Osteoblast (primary cell): ENCODE data around the gene PSG7. TPM values are rescaled to one million over a fixed set of nuclear protein-coding genes. Genes with fewer than 3 reads are reported as not detected.
"Not testable (repeated sequence)": the region's sequence is repeated elsewhere in the genome, so short reads cannot be mapped to it uniquely, and the experiment has no call there.

Experiments used
- DNase-seq: peaks from one replicate; pipeline ENCODE4 v3.0.0; 2011; ENCODE audit warnings: low spot score, mixed read lengths; ENCODE audit not compliant: insufficient read length; ENCODE audit errors: missing footprints
- H2AFZ ChIP-seq: 2 replicates; pipeline ENCODE4 v1.6.0; 2011; ENCODE audit warnings: mild to moderate bottlenecking, low read length
- H3K27ac ChIP-seq: 2 replicates; pipeline ENCODE4 v1.5.1; 2011; ENCODE audit warnings: mild to moderate bottlenecking, low read depth, low read length, moderate library complexity
- H3K27me3 ChIP-seq: 2 replicates; pipeline ENCODE4 v1.6.0; 2012; ENCODE audit warnings: mild to moderate bottlenecking, control low read depth, inconsistent platforms, low read length, moderate library complexity; ENCODE audit not compliant: insufficient read depth
- H3K36me3 ChIP-seq: 2 replicates; pipeline ENCODE4 v1.5.1; 2011; ENCODE audit warnings: mild to moderate bottlenecking, low read length, control low read depth, moderate library complexity; ENCODE audit not compliant: insufficient read depth
- H3K4me1 ChIP-seq: 2 replicates; pipeline ENCODE4 v1.5.1; 2011; ENCODE audit warnings: mild to moderate bottlenecking, low read length, control low read depth, moderate library complexity; ENCODE audit not compliant: insufficient read depth
- H3K4me2 ChIP-seq: 2 replicates; pipeline ENCODE4 v1.6.0; 2011; ENCODE audit warnings: mild to moderate bottlenecking, low read length; ENCODE audit not compliant: insufficient read depth
- H3K4me3 ChIP-seq: fragments of 200-600 bp; sonication (generic); 3 replicates; pipeline ENCODE4 v1.5.1; 2012; ENCODE audit warnings: mild to moderate bottlenecking, low read length, inconsistent platforms; ENCODE audit not compliant: insufficient read depth
- H3K79me2 ChIP-seq: 2 replicates; pipeline ENCODE4 v1.6.0; 2012; ENCODE audit warnings: mild to moderate bottlenecking, low read length, control low read depth, inconsistent platforms; ENCODE audit not compliant: insufficient read depth
- H3K9me3 ChIP-seq: 2 replicates; pipeline ENCODE4 v1.5.1; 2011; ENCODE audit warnings: low read depth, low read length, control low read depth
- H4K20me1 ChIP-seq: 2 replicates; pipeline ENCODE4 v1.6.0; 2012; ENCODE audit warnings: mild to moderate bottlenecking, low read length, control low read depth; ENCODE audit not compliant: insufficient read depth
- total RNA-seq: library from RNA; depleted of rRNA; stranded (reverse); fragments of >200 nt; gene quantifications from 2 replicates; pipeline ENCODE4 v1.2.3, GENCODE V29; 2012
- TF ChIP-seq, protein P1 (sequence below): IDR thresholded peaks from 2 replicates; pipeline ENCODE4 v1.5.1; 2011; ENCODE audit warnings: mild to moderate bottlenecking, low read depth, low read length, moderate library complexity; ENCODE audit errors: extremely low read depth

Gene PSG7
- total RNA-seq, 1 donor, result not detected

DNA sequence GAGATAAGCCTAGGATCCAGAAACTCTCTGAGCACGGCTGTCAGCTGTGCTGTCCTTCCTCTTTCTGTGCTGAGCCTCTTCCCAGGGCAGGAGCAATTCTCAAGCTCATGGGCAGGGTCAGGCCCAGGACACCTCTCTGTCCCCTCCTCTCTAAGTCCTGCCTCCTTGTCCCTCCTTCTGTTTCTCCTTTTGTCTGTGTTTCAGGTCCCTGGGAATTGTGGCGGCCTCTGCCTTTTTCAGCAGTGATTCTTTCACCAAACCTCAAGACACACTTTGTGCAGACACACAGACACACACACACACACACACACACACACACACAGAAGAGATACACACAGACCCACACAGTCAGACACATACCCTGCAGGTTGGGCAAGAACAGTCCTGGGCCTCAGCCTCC lies 57.4 kb downstream of the PSG7 start, which contains the start of gene PSG1:
PSG1 (minus strand) TSS at position 101 of the 400 bp plus-strand sequence. CDS start 132 bp downstream, outside the sequence.
- TF ChIP-seq, protein P1, sequence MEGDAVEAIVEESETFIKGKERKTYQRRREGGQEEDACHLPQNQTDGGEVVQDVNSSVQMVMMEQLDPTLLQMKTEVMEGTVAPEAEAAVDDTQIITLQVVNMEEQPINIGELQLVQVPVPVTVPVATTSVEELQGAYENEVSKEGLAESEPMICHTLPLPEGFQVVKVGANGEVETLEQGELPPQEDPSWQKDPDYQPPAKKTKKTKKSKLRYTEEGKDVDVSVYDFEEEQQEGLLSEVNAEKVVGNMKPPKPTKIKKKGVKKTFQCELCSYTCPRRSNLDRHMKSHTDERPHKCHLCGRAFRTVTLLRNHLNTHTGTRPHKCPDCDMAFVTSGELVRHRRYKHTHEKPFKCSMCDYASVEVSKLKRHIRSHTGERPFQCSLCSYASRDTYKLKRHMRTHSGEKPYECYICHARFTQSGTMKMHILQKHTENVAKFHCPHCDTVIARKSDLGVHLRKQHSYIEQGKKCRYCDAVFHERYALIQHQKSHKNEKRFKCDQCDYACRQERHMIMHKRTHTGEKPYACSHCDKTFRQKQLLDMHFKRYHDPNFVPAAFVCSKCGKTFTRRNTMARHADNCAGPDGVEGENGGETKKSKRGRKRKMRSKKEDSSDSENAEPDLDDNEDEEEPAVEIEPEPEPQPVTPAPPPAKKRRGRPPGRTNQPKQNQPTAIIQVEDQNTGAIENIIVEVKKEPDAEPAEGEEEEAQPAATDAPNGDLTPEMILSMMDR, result no peak

DNA sequence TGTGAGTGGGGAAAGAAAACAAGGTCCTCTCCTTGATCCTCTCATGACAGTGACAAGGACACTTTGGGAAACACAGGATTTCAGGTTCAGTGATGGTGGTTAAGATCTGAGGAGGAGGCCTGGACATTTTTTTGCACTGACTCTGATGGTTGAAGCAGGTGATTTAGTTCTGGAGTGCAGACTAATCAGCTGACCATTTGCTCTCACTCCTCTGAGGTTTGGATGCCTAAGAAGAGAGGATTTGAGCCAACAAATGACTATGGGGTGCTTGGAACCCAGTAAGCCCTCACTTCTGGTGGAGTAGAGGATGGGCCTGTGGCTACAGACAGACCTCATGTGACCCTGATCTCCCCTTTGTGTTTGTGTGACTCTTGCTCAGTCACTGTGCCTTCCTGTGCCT lies 60.4 kb downstream of the PSG7 start:
- not testable (repeated sequence) for H3K4me2 ChIP-seq, H3K79me2 ChIP-seq, H3K36me3 ChIP-seq, H2AFZ ChIP-seq, H3K9me3 ChIP-seq, H4K20me1 ChIP-seq, H3K27me3 ChIP-seq, H3K4me3 ChIP-seq, DNase-seq
- H3K27ac ChIP-seq, result peak overlapping the region; percentile 89
- peaks cover 17% of the 10 kb centered on the region for H3K4me1 ChIP-seq

More for the DNA sequence above, 57.4 kb downstream of the PSG7 start, which contains the start of gene PSG1:
- Histone ChIP-seq H3K4me2 (no peak within 1 kb of the TSS), H4K20me1 (no peaks in the 10 kb centered on the region), H3K4me3 (no peak within 1 kb of the TSS), H3K36me3 (no peaks in the 10 kb centered on the region), H2AFZ (no peak within 1 kb of the TSS), H3K27ac (no peak within 1 kb of the TSS), H3K9me3 (no peaks in the 10 kb centered on the region), H3K79me2 (no peaks in the 10 kb centered on the region), H3K4me1 (peaks cover 15% of the 10 kb centered on the region), H3K27me3 (no peaks in the 10 kb centered on the region)
- DNase-seq, result peak; percentile 6

DNA sequence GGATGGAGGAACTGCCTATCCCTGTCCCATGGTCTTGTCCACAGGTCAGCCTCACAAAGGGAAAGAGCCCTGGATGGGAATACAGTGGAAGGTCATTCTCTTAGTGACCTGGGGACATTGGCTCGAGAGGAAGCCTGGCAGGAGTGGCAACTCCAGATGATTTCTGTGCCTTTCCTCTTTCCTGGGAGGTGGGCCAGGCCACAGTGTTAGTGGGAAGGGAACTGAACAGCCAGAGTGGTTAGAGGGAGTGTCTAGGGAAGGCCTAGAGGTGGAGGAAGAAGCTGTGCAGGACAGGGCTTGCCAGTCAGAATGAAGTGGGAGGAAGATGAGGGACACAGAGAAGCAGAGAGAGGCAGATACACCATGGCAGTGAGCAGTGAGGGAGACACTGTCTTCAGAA lies 61.1 kb downstream of the PSG7 start:
- H3K27me3 ChIP-seq, H3K79me2 ChIP-seq, H3K9me3 ChIP-seq, DNase-seq, H3K4me3 ChIP-seq, H4K20me1 ChIP-seq, H3K4me2 ChIP-seq, H3K36me3 ChIP-seq: not testable (repeated sequence)
- peaks cover 17% of the 10 kb centered on the region for H3K4me1 ChIP-seq
- peak overlapping the region; percentile 28 for H2AFZ ChIP-seq
- H3K27ac ChIP-seq, result peak overlapping the region; percentile 89

DNA sequence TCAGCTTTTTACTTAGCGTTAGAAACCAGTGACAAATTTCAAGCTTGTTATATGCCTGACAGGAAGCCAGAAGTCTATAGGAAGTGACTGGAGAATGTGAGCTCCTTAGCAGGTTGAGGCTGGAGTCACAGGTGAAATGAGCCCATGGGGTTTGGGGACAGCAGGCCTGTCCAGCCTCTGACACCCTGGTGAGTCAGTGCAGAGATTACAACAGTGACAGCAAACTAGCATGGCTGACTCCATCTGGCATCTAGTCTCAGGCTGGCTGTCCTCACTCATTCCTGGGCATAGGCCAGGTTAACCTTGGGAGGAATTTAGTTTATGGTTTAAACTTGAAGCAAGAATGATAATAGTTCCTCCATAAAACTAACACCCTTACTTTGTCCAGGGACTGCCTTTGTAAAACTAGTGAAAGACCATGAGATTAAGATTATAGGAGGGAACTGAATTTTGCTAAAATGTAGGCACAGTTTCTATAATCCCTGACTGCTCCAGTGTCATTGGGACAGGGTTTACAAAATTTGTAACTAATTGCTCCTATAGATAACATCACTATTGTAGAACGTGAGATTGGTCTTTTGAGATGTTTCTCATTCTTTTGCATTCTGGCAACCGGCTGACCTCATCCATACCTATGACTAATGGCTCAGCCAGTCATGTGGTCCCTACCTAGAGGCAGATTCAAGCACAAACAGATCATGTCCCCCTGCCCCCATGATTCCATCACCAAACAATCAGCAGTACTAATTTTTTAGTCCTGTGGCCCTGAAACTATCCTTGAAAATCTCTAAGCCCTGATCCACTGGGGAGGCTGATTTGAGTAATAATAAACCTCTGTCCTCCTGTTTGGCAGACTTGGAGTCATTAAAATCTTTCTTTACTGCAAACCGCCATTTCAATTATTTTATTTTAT lies 61.9 kb downstream of the PSG7 start:
- H3K9me3 ChIP-seq, DNase-seq, H3K4me2 ChIP-seq, H3K27me3 ChIP-seq, H3K36me3 ChIP-seq, H3K79me2 ChIP-seq, H3K4me3 ChIP-seq, H2AFZ ChIP-seq, H4K20me1 ChIP-seq: not testable (repeated sequence)
- peaks cover 17% of the 10 kb centered on the region for H3K4me1 ChIP-seq
- H3K27ac ChIP-seq, result peak overlapping the region; percentile 89

DNA sequence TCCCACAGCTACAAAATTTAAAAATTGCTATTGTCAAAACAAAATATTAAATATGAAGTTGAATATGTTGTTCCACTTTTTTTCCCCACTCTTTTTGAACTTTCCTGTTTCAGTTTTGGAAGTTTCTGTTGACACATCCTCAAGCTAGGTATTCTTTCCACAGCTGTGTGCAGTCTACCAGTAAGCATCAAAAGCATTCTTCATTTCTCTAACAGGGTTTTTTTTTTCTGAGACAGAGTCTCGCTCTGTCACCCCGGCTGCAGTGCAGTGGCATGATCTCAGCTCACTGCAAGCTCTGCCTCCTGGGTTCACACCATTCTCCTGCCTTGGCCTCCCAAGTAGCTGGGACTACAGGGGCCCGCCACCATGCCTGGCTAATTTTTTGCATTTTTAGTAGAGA lies 62.9 kb downstream of the PSG7 start:
- not testable (repeated sequence) for H3K4me2 ChIP-seq, H3K36me3 ChIP-seq, H3K9me3 ChIP-seq, H4K20me1 ChIP-seq, H3K79me2 ChIP-seq, H2AFZ ChIP-seq, H3K4me3 ChIP-seq, DNase-seq, H3K27me3 ChIP-seq, H3K27ac ChIP-seq
- peaks cover 17% of the 10 kb centered on the region for H3K4me1 ChIP-seq

Other genes starting within 250 kb of the PSG7 start
- not detected in 2 replicates for gene PSG3, start 196.7 kb downstream of the PSG7 start, total RNA-seq
- gene PSG8, start 171.5 kb downstream of the PSG7 start, total RNA-seq, result not detected in 2 replicates
- 0.36 and 1.2 TPM in 2 replicates for gene PSG1, start 57.5 kb downstream of the PSG7 start, total RNA-seq
- not detected in 2 replicates for gene PSG6, start 19.3 kb downstream of the PSG7 start, total RNA-seq
- not detected in 2 replicates for gene PSG11, start 89.3 kb upstream of the PSG7 start, total RNA-seq
- gene PSG2, start 145.5 kb upstream of the PSG7 start, total RNA-seq, result 0.29 TPM in 1 of 2 replicates, not detected in the other
- gene PSG5, start 249.3 kb upstream of the PSG7 start, total RNA-seq, result 1.4 and 11.8 TPM in 2 replicates